Umbilical cord (tissue), 2 donors: ENCODE measurements around the gene PTPRJ. TPM values are rescaled to one million over a fixed set of nuclear protein-coding genes. Genes with fewer than 3 reads are reported as not detected.
A peak's percentile ranks its signal among the peaks of the same experiment; 100 is the strongest.
"Not testable (repeated sequence)": the region's sequence is repeated elsewhere in the genome, so short reads cannot be mapped to it uniquely, and the experiment has no call there.

Source experiments
- DNase-seq: peaks from one replicate; pipeline ENCODE4 v3.0.0-alpha.2; 2015; ENCODE audit warnings: low spot score
- total RNA-seq: library from RNA; depleted of rRNA; stranded (reverse); fragments of >200 nt; gene quantifications from one replicate; pipeline ENCODE4 v1.2.3, GENCODE V29; 2014; ENCODE audit warnings: low replicate concordance; ENCODE audit not compliant: insufficient read depth

Gene PTPRJ
- 21.9 TPM for total RNA-seq

- peak; percentile 76 for DNase-seq
Measured at GRCh38 chr11:47980088-47980906, at the start of gene PTPRJ. PTPRJ (plus strand) TSS chr11:47980559; CDS start chr11:47980913, 354 bp downstream.

GRCh38 chr11:47932544-47932943 lies 47.8 kb upstream of the PTPRJ start:
- no peak for DNase-seq

- not testable (repeated sequence) for DNase-seq
Measured at GRCh38 chr11:47933797-47934196, 46.6 kb upstream of the PTPRJ start.

GRCh38 chr11:47938791-47939560 lies 41.4 kb upstream of the PTPRJ start:
- DNase-seq, result no peak

GRCh38 chr11:47940904-47941649 lies 39.3 kb upstream of the PTPRJ start:
- DNase-seq, result no peak

- no peak for DNase-seq
Measured at GRCh38 chr11:47941907-47942558, 38.3 kb upstream of the PTPRJ start.

GRCh38 chr11:47943721-47944586 lies 36.4 kb upstream of the PTPRJ start:
- no peak for DNase-seq

- no peak for DNase-seq
Measured at GRCh38 chr11:47944632-47945031, 35.7 kb upstream of the PTPRJ start.

GRCh38 chr11:47946682-47947559 lies 33.4 kb upstream of the PTPRJ start:
- peak; percentile 87 for DNase-seq

- peak; percentile 64 for DNase-seq
Measured at GRCh38 chr11:47948137-47948536, 32.2 kb upstream of the PTPRJ start.

GRCh38 chr11:47949001-47949675 lies 31.2 kb upstream of the PTPRJ start:
- not testable (repeated sequence) for DNase-seq

- no peak for DNase-seq
Measured at GRCh38 chr11:47950396-47950795, 30.0 kb upstream of the PTPRJ start.

GRCh38 chr11:47951504-47951903 lies 28.9 kb upstream of the PTPRJ start:
- DNase-seq, result not testable (repeated sequence)

- DNase-seq, result no peak
Measured at GRCh38 chr11:47955061-47955755, 25.2 kb upstream of the PTPRJ start.

- DNase-seq, result no peak
Measured at GRCh38 chr11:47960015-47960414, 20.3 kb upstream of the PTPRJ start.

- DNase-seq, result no peak
Measured at GRCh38 chr11:47961383-47961782, 19.0 kb upstream of the PTPRJ start.

GRCh38 chr11:47964546-47964945 lies 15.8 kb upstream of the PTPRJ start:
- no peak for DNase-seq
